Kasumi-1 (cell line): ENCODE measurements around the gene KIF6.

Experiments
- DNase-seq, 2 experiments: peaks; one replicate each; lab custom pipeline; 2025; lab: John Stamatoyannopoulos, UW

The KIF6 gene

GRCh38 chr6:39446909-39447308 is 278.3 kb downstream of the KIF6 start:
- DNase-seq: no peak

- DNase-seq: no peak
Measured at GRCh38 chr6:39445667-39446066, 279.5 kb downstream of the KIF6 start.

DNA sequence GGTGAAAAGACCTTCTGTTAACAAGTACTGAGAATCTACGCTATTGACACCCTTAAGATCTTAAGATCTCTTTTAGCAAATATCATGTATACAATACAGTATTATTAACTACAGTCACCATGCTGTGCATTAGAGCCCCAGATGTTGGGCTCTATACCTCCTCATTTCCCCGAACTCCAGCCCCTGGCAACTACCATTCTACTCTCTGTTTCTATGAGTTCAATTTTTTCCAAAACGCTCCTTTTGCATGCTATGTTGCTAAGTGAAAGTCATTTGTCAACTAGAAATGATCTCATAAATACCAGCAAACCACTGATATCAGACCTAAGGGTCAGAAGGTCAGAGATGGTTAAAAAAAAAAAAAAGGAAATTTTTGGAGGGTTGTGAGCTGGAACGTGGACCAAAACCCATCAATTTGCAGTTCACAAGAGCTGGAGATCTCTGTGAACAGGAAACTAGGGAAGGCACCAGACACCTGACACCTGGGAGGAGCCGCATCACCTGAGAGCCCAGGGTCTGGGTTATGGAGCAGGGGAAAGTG is 280.7 kb downstream of the KIF6 start:
- DNase-seq: no peak

DNA sequence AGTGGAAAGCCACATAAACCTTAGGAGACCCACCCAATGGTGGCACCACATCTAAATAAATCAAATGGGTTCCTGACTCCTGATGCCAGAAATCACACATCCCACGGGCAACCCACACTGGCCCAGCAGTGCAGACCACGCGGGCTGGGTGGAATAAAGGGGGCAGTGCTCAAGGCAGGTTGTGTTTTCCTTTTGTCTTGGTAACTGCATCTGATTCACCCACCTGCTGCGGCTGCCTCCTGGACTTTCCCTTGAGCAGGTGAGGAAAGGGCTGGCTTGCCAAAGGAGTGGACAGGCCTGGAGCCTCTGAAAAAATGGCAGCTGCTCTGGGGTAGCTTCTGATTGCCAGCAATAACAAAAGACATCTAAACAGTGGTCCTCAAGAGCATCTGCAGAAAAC is 283.2 kb downstream of the KIF6 start:
- no peak for DNase-seq

DNA sequence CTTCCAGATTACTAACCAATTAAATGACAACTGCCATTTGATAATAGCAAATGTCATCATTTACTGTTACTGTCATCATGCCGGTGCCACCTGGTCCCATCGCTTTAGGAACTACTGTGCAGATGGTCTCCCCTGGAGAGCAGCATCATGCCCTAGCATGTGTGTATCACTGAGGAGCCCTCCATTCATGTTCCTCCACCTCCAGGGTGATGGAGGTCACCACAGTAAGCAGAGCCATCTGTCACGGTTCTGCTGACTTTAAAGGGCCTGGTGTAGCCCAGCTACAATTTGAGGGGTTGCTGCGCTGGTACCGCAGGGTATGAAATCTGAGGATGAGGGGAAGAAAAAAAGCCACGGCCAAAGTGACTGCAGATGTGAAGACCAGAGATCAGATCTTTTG is 283.9 kb downstream of the KIF6 start:
- DNase-seq: no peak

GRCh38 chr6:39440039-39440426 is 285.2 kb downstream of the KIF6 start:
- DNase-seq: no peak

DNA sequence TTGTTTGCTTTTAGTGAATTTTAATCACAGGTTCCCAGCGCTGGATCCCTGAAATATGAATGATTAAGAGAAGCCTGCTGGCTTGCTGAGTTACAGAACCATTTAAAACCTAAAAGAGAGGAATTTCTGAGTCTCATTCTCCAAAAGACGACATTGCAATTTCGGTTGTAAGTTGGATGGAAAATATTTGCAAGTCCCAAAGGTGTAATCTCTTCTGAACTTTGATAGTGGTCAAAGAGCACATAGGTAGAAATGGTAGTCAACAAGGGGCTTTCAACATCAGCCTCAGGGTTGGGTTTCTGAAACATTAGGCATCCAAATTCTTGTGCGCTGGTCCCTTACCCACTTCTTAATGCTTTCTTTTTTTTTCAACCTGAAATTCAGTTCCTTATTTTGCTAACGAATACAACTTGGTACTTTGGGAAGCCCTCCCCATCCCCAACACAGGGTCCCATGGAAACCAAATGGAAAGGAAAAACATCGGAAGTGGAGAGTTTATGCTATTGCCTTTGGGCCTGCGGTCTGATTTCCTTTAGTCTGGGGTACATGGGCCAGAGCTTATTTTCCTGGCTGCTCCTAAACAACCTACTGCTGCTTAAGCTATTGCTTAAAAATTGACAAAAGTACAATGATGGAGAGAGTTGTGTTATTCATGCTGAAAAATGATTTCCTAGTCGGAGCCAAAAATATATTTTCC is 285.7 kb downstream of the KIF6 start:
- DNase-seq: no peak

DNA sequence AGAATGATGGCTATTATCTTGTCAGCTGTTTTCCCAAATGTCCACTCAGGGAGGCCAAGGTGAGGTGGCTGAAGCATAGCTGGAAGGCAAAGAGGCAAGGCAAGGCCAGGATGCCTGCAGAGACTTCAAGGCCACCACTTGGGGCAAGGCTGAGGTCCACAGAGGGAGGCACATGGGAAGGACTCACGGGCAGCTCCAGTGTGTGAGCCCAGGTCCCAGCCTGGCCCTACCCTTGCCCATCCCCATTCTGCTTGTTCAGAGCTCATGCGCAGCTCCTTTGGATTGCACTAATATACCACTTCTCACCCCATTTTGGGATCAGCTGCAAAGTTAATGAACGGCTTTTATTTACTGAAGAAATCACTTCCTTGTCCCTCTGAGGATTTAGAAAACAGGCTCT is 291.6 kb downstream of the KIF6 start:
- no peak for DNase-seq

GRCh38 chr6:39432330-39433025 is 292.7 kb downstream of the KIF6 start:
- no peak for DNase-seq

GRCh38 chr6:39430871-39431523 is 294.2 kb downstream of the KIF6 start:
- DNase-seq: no peak

- no peak for DNase-seq
Measured at GRCh38 chr6:39430446-39430845, 294.8 kb downstream of the KIF6 start.

- no peak for DNase-seq
Measured at GRCh38 chr6:39428816-39429215, 296.4 kb downstream of the KIF6 start.

DNA sequence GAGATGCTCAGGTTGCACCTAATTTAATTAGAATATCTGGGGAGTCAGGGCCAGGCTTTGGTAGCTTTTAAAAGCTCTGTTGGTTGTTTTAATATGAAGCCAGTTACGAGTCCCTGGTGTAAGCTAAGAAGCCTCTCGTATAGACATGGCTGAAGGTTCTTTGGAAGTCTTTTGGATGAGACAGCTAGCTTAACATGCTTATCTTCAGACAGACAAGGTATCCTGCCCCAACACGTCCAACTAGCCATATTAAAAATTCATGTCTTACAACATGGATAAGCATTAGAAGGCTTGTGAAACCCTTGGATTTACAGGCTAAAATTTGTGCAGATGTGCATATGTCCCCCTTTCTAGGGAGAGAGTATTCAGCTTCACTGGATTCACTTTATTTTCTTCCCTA is 297.1 kb downstream of the KIF6 start:
- DNase-seq: no peak

- no peak for DNase-seq
Measured at GRCh38 chr6:39426073-39426456, 299.1 kb downstream of the KIF6 start.

DNA sequence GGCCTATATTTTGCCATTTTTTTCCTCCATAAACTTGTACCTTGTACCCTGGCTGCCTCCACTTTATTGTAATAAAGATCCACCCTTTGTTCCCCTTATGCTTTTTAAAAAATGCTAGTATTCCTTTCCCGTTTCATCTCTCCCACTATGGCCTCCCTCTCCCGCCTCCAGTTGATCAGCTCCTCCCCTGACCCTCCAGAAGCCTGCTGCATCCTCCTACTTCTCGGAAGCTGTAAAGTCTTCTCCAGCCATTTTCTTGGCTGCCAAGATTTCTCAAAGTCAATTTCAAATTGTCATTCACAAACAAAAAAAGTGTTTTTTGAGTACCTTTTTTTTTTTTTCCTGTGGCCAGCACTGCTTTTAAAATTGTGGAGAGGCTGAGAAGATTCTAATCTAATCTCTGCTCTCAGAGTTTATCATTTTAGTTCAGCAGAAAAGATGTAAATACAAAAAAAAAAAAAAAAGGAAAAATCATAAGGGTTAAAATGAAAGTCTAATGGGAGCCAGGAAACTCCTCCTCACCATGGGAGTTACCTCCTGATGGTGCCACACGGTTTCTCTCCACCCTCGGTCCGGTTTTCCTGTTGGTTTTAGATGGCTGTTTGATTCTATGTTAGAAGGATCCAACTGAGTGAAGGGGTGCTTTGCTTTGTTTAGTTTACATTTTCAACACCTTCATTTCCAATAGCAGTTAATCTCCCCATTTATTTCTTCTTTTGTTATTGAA is 299.7 kb downstream of the KIF6 start:
- DNase-seq: no peak

DNA sequence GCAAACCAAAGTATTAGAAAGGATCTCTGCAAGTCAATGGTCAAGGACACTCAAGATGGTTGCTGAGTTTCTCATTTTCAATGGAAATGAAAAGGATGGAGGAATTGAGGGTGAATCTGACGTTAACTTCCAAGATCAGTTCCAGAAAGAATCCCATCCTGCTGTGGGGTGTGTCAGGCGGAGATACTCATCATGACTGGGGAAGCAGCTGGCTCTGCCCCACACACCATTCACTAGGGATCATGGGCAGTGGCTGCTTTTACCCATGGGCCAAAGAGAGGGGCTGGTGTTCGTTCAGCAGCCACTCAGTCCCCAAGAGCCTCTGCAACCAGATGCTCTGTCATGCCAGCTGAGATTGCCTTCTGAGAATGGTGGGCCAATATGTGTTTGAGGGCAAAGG is 300.4 kb downstream of the KIF6 start:
- DNase-seq: no peak

- no peak for DNase-seq
Measured at GRCh38 chr6:39422238-39422637, 303.0 kb downstream of the KIF6 start.

GRCh38 chr6:39421383-39422225 is 303.6 kb downstream of the KIF6 start:
- no peak for DNase-seq

GRCh38 chr6:39420300-39421265 is 304.6 kb downstream of the KIF6 start:
- no peak for DNase-seq

- DNase-seq: no peak
Measured at GRCh38 chr6:39419607-39420006, 305.6 kb downstream of the KIF6 start.
